HG03575 (cell line): ENCODE results near the gene CAPN10.

Experiments
- ATAC-seq: cut with Tn5 transposase; IDR thresholded peaks from one replicate; pipeline ENCODE4 v1.9.1; 2021; ENCODE audit not compliant: unreplicated experiment, insufficient number of reproducible peaks, low FRiP score; ENCODE audit errors: extremely low read depth

CAPN10 gene

DNA sequence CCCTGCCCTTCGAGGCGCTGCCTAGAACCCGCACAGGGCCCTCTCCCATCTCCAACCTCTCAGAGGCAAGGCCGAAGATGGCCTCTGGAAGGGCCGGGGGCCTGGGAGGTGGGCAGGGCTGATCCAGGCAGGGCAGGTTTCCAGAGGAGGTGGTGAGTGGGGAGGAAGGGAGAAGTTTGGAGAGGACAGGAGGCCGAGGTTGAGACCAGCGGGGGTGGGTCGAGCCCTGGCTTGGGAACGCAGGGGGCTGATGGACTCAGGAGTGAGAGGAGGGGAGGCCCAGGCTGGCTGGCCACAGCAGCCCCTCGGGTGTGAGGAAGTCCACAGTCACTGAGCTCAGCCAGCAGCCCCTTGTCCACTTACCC is 10.5 kb downstream of the CAPN10 start:
- no peak for ATAC-seq

DNA sequence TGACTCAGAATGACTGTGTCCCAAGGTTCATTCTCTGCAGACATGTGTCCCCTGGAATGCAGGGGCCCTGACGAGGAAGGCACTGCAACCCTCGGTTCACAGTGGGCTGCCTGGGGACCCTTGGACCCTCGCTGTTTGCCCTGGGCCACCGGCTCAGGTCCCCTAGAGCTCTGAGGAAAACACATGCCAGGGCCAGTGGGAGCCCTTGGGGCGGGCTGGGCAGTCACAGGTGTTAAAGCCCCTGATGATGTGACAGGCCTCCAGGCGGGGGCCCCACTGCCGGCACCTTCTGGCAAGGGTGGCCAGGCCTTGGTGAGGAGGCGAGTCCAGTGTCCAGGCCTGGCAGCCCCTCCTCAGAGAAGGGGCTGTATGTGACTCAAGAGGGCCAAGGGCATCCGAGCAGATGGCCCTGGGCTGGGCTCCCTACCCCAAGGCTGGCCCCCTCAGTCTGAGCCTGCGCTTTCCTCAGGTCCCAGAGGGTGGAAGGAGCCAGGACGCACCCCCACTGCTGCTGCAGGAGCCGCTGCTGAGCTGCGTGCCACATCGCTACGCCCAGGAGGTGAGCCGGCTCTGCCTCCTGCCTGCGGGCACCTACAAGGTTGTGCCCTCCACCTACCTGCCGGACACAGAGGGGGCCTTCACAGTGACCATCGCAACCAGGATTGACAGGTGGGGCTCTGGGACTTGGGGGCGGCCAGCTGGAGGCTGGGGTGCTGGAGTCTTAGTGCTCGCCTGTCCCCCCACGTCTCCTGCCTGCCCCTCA is 11.1 kb downstream of the CAPN10 start:
- no peak for ATAC-seq

DNA sequence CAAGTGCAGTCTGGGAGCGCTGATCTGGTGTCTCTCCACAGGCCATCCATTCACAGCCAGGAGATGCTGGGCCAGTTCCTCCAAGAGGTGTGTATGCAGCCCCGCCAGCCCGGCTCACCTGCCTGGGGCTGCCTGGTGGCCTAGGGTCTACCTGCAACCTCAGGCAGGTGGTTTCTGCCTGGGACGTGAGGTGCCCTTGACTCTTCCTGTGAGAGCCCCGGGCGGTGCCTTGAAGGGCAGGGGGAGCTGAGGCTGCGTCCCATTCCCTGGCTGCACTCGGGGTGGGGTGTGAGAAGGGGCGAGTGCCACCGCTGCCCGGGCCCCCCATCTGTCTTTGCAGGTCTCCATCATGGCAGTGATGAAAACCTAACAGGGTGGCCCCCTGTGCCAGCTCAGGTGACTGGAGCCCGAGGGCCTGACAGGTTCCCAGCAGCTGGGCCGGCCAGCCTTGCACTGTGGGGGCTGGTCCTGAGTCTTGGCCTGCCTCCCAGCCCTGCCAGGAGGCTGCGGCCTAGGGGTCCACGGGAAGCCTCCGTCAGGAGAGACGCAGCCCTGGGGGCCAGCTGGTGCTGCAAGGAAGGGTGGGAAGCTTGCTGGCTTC is 11.9 kb downstream of the CAPN10 start:
- ATAC-seq: no peak

DNA sequence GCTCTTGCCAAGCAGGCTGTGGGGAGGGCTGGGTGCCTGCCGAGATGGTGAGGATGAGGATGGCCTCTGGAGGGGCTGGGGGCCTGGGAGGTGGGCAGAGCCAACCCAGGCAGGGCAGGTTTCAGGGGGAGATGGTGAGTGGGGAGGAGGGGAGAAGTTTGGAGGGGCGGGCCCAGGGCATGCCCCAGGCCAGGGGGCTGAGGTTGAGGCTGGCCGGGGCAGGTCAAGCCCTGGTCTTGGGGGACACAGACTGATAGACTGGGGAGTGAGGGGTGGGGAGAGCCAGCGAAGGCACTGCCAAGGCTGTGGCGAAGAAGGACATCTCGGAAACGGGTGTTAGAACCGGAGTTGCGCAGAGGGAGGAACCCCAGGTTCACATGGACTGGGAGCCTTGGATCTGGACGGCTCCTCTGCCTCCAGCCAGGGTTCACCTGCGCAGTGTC is 12.6 kb downstream of the CAPN10 start:
- no peak for ATAC-seq

DNA sequence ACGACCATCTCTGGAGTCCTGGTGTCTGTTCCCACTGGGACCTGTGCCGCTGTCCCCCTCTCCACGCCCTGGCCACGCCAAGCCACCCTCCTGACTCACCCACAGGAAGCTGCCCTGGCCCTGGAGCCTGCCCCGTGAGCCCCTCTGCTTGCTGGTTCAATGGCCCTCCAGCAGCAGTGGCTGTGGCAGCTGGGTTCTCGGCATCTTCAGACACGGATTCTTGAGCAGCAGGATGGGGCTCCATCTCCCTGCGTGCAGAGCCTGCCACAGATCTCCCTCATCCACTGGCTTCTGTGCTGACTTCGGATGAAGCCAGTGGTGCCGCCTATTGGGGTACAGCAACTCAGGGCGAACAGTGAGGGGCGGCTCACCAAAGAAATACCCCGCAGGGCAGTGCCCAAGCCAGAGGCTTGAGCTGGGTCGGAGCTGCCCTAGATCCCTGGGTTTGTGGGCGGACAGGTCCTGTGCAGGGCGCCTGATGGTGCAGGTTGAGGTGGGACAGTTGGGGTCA is 14.0 kb downstream of the CAPN10 start:
- no peak for ATAC-seq

DNA sequence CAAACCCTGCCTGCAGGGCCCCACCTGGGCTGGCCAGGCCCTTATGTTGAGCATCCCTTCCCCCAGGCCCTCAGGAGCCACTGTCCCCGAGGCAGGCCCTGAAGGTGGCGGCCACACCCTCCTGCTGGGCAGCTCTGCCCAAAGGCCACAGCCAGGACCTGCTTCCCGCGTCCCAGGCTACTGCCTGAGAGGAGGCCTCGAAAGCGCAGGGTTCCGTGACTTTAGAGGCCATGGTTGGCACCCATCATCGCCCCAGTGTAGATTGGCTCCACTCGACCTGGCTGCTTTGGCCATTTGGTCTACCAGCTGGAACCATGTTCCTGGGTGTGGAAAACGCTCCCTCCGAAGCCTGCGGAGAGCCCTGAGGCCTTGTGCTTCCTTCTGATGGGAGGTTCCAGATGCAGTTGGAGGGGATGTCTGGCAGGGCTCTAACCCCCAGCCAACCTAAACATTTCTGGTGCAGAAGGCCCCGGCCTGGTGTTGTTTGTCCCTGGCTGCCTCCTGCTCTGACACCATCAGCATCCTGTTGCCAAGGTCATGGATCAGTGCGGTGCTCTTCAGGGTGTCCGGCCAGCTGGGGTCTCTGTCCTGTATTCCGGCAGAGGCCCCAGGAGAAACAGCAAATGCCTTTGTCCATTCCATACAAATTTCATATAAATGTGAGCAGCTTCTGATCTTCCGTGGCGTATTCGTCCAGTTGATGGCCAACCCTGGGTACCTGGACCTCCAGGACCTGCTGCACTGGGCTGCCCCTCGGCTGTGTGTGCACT is 14.7 kb downstream of the CAPN10 start:
- no peak for ATAC-seq

DNA sequence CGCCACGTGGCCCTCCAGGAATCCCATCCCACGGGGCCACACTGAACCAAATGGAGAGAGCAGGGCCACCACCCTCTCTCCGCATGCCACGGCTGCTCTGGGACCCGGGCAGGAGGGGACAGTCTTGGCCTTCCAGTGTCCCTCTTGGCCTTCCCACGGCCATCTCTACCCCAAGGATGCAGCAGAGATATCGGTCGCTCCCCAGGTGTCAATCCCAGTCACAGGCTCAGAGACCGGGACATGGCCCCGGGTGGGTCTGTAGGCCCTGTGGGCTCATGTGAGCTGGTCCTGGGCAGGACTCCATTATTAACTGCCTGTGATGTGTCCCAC is 15.3 kb downstream of the CAPN10 start:
- ATAC-seq: no peak

DNA sequence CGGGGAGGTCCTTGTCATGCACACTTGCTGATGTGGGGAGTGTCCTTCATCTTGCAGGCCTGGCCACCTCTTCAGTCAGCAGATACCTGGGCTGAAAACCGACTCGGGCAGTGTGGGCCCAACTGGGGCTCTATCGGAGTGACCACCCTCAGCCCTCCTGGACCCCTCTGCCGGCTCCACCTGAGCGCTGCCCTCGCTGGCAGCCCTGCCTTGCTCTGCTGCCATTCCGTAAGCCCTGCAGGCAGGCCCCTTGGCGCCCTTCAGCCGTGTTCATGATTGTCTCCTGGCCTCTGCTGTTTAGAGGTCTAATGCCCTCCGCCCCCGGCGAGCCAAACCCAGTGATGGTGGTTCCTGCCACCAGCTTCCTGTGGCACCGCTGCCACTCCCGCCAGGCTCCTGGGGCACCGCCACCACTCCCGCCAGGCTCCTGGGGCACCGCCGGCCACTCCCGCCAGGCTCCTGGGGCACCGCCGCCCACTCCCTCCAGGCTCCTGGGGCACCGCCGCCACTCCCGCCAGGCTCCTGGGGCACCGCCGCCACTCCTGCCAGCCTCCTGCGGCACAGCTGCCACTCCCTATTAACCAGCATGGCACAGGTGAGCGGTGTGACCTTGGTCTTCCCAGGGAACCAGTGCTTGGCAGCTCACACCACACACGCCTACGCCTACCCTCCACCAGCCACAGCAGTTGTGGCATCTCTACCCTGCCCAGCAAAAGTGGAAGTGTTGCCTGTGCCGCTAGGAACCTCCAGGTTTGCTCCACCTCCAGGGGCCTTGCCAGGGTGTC is 15.9 kb downstream of the CAPN10 start:
- no peak for ATAC-seq

DNA sequence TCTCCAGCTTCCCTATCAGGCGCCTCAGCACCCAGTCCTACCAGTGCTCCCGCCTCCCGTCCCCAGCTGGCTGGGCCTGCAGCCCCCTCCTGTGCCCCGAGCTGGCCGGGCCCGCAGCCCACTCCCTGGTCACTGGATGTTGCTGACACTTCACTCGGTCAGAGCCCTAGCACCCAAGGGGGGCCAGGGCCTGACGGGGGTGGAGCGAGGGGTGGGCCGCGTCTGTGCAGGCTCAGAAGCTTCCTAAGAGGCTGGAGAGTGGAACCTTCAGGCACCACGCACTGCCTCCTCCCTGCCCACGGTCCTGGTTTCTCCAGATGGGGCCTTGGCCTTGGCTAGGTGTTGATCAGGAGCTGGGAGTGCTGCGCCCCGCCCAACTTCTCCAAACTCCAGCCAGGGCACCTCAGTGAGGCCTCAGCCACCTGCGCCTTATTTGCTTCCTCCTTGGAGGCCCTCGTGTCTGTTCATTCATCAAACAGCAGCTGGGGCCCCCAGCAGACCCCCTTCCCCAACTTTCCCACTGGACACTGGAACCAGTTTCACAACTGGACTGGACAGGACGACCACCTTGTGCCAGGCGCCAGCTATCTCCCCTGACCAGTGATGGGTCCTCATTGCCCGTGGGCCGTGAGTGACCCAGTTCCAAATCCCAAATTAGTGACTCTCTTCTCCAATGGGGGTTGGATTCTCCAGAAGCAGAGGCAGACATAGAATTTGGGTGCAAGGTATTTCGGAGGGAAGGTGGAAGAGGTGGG is 16.7 kb downstream of the CAPN10 start:
- no peak for ATAC-seq

DNA sequence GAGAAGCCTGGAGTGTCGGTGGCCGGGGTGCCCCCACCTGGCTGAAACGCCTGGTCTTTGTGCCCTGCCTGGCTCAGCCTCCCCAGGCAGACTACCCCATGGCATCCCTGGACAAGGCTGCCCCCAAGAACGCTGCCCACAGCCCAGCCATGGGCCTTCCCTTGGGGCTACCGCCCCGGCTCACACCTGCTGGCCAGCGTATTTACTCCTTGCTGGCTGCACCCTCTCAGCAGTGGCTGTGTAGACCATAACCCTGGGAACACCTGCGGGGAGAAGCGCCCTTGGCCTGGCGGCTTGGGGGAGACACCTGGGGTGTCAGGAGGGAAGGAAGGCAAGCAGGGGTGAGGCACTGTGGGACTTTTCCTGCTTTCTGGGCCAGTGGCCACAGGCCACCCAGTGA is 17.3 kb downstream of the CAPN10 start:
- no peak for ATAC-seq

DNA sequence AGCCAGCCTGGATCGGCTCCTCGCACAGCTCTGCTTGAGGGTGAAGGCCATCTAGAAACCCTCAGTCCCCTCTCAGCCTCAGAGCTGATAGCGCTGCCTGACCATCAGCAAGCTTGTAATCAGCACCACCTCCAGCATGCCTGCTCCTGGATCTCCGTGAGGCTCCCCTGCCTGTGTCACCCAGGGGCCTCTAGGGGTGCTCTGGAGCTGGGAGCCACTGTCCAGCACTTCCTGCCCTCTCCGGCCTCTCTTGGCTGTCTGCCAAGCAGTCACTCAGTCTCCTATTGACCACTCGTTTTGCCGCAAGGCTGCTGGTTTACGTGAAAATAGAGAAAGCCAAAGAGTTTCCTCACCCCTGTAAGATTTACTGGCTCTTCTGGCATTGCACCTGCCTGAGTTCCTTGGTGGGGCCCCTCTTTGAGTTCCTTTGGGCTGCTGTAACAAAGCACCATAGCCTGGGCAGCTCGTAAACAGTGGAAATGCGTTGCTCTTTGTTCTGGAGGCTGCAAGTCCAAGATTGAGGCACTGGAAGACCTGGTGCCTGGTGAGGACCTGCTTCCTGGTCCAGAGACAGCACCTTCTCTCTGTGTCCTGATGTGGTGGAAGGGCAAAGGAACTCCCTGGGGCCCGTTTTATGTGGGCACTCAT is 17.9 kb downstream of the CAPN10 start:
- no peak for ATAC-seq

DNA sequence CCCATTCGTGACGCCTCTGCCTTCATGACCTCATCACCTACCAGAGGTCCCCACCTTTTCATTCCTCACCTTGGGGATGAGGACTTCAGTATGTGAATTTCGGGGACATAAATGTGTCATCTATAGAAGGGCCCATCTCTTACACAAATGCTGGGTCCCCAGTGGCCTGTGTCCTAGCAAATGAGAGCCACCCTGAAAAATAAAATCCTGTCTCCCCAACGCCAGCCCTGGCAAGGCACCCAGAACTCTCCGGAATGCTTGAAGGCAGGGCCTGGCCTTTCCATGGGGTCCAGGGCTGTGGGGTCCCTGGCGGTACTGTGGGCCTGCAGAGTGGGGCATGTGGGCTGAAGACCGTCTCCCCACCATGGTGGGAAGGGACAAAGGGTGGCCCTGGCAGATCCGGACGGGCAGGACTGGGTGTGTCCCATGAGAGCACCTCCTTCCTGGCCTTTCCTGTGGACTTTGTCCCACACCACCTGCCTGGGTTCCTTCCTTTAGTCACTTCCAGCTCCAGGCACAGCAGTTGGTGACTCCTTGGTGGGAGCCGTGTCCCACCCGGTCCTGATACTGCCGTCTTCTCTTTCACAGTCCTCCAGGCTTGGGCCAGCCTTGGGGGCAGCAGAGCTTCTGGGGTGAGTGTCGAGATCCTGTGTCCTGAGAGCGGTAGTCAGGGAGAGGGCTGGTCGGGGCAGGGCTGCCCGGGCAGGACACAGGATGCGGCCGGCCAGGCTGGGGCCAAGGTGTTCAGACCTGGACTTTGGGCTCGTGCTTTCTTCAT is 18.6 kb downstream of the CAPN10 start:
- no peak for ATAC-seq

DNA sequence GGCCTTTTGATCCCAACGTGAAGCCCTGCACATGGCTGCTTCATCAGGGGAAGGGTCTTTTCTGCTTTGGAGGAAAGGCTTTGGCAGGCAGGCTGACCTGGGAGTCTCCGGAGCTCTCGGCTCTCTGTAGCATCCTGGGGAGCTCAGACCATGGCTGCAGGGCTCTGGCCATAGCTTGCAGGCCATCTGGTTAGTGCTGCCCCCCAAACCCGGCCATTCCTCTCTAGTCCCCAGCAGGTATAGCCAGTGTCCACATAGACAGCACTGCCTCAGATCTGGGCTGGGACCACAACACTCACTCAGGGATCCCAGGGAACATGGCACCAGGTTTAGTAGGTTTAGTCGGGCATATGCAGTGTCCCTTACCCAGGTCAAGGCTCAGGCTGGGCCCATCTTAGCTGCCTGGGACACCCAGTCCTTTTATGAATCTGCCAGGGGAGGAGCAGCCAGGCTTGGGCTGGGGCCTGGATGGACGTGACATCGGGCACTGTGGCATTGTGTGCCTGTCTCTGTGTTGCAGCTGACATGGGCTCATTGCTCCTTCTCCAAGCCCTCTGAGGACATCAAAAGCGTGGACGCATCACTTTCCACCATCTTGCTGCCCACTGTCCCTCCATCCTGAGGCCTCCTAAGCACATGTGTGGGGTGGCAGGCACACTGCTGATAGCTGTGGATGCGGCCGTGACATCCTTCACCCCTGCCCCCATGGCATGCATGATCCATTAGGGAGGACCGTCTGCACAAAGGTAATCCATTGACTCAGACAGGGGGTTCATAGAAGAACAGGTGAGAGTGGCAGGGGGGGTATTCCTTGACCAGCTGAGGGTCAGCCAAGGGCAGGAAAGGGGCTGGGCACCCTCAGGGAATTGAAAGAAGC is 19.6 kb downstream of the CAPN10 start:
- ATAC-seq: no peak

DNA sequence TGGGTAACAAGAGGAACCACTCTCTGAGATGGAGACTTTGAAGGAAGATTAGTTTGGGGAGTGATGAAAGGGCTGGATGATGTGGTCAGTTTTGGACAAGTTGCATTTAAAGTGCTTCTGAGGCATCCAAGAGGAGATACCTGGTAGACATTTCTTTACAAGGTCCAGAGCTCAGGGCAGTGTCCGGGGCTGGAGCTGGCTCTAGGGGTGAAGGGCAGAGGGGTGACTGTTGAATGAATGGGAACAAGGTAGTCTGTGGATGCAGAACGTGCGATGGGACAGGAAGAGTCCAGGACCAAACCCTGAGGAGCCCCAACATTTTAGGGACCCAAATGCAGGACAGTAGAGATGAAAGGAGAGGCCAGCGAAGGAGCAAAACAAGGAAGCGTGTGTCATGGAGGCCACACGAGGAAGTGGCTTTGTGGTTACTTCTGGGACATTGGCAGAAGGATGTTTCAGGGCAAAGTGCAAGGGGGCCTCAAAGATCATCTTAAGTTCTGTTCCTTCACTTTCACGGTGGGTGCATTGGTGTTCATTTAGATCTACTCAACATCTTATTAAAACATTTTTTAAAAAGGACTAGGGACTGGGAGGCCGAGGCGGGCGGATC is 25.2 kb downstream of the CAPN10 start:
- ATAC-seq: no peak

DNA sequence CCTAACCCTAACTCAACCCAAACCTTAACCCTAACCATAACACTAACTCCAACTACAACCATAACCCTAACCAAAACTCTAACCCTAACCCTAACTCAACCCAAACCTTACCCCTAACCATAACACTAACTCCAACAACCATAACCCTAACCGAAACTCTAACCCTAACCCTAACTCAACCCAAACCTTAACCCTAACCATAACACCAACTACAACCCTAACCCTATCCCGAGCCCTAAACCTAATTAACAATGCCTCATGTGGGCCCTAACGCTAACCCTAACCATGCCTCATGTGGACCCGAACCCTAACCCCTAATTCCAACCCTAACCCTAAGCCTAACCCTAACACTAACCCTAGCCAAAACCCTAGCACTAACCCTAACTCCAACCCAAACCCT is 27.2 kb downstream of the CAPN10 start:
- no peak for ATAC-seq

DNA sequence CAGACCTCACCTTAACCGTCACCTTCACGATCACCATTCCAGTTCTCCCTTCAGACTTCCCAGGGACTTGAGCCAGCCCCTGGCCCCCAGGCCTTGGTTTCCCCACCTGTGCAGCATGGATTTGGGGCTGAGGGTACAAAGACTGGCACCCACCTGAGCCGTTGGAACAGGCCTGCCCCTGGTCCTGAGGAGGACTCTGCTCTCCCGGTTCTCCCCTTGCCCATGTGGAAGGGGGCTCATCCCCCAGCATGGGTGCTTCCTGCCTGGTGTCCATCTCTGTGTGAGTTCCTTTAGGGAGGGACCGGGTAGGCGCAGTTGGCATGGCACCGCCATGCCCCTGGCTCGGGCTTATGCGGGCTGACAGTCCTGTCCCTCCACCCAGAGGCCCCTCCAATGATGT is 27.9 kb downstream of the CAPN10 start:
- no peak for ATAC-seq
